GM19240 (cell line): ENCODE measurements around the gene TP53.
"Not testable (repeated sequence)": the region's sequence is repeated elsewhere in the genome, so short reads cannot be mapped to it uniquely, and the experiment has no call there.

Experiments
- DNase-seq: peaks from one replicate; pipeline ENCODE4 v3.0.0; 2011; ENCODE audit warnings: low spot score; ENCODE audit not compliant: insufficient read length

TP53 gene

GRCh38 chr17:7676533-7676932 is 10.8 kb downstream of the TP53 start:
- no peak for DNase-seq

GRCh38 chr17:7674934-7675333 is 12.4 kb downstream of the TP53 start:
- DNase-seq: no peak

- no peak for DNase-seq
Observed at GRCh38 chr17:7673239-7673638, 14.1 kb downstream of the TP53 start.

- DNase-seq: no peak
Observed at GRCh38 chr17:7668482-7668881, 18.8 kb downstream of the TP53 start.

DNA sequence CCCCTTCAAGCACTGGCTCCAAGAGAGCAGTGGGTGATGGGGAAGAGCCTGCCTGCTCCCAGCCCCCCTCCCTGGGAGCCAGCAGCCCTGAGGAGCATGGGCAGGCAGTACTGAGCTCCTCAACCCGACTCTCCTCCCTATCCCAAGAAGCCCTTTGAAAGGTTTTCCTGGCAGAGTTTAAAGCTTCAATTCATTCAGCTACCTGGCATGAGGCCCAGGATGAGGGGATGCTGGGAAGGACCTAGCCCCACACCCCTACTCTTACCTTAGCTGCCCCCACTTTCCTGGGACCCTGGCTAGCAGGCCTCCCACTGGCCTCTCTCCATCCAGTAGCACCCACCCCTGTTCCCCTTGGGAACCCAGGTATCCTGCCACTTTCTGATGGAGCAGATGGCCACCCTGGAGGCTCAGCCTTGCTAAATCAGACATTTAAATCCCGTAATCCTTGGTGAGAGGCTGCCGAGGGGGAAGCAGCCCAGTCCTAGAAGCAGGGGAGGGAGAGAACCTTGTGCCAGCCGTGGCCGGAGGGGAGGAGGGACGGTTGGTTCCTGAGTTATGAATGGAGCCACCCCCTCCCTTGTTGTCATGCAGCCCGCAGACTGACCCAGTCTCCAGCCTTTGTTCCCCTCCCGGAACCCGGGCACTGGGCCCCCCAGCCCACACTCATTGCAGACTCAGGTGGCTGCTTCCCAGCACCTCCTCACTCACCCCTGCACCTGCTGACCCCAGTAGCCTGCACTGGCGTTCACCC is 19.5 kb downstream of the TP53 start:
- no peak for DNase-seq

DNA sequence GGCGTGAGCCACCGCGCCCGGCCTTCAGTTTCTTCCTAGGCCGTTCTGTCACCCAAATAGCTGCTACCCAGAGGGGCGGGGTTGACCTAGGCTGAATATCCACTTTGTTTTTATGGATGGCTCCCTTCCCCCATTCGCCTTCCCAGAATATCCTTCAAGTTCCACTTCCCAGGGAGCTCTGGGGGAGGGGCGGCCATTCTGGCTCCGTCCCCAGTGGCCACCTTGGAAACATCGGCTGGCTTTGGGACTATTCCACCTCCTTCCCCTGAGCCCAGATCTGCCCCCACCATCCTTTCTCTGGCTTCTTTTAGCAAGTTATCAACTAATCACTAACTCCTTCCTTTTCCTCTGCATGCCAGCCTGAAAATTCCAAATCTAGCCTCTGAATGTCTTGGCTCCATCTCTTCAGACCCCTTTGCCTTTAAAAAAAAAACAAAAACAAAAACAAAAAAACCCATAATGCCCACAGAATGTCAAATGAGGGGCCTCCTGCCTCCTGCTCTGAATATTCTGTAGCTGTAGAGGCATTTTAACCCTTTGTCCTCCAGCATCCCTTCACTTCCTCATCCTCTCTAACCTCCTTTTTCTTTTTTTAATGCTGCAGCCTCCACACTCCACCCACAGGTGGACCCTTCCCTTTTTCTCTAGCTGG is 30.2 kb downstream of the TP53 start:
- no peak for DNase-seq

GRCh38 chr17:7655541-7655840 is 31.8 kb downstream of the TP53 start:
- DNase-seq: no peak

- no peak for DNase-seq
Observed at GRCh38 chr17:7654832-7655540, 32.3 kb downstream of the TP53 start.

DNA sequence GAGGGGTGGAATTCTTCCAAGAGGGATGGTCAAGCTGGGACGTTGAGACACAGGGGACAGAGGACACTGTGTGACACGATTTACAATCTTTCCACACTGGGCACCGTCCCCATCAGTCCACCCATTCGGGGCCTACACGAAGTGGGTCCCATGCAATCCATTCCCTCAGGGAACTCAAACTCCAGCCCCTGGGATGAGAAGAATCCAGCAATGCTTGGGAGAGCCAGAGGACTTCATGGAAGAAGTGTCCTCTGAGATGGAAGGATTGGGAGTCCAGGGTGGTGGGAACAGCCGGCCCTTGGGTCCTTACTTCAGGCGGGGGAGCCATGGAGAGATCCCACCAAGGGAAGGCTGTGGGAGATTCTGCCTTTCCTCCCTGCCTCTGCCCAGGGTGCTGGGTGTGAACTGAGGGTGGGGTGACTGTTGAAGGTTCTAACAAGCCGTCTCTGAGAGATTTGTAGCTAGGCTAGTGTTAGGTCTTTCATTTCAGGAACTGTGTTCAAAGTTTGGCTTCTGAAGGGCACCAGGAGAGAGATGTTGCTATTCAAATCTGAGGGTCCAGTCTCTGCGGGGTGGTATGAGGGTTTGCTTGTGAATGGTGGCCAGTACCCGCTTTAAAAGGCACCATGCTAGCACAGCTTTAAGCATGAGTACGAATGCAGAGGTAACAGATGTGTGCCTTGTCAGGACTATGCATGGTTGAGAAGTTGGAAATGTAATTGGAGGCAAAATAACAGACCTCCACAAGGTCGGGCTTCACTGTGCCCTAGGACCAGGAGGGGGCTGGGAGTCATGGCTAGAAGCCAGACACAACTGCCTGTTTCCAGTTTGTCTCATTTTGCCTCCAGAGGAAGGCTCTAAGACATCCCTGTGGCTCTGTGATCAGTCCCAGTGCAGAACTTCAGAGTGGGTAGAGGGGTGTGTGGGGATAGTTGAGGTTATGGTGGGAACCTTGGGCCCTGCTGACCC is 34.6 kb downstream of the TP53 start:
- DNase-seq: no peak

GRCh38 chr17:7651665-7652387 is 35.5 kb downstream of the TP53 start:
- DNase-seq: no peak

DNA sequence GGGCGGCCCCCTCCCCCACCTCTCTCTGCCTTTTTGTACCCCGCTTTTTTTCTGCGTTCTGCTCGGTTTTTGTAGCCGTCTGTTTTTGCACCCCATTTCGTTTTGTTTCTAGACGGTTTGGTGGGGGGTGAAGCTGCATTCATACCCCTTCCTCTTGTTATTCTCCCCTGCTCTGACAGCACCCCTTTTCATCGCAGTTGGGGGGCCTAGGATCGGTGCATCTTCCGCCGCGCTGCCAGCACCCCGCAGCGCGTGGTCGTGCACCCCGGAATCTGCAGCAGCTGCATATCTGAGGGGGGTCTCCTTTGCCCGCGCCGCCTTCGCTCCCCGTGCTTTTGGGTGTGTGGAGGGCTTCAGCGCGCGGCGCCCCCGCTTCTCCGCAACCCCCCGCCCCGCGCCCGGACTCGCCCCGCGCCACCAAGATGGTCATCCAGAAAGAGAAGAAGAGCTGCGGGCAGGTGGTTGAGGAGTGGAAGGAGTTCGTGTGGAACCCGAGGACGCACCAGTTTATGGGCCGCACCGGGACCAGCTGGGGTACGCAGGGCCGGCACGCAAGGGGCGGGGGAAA is 36.1 kb downstream of the TP53 start:
- DNase-seq: no peak

DNA sequence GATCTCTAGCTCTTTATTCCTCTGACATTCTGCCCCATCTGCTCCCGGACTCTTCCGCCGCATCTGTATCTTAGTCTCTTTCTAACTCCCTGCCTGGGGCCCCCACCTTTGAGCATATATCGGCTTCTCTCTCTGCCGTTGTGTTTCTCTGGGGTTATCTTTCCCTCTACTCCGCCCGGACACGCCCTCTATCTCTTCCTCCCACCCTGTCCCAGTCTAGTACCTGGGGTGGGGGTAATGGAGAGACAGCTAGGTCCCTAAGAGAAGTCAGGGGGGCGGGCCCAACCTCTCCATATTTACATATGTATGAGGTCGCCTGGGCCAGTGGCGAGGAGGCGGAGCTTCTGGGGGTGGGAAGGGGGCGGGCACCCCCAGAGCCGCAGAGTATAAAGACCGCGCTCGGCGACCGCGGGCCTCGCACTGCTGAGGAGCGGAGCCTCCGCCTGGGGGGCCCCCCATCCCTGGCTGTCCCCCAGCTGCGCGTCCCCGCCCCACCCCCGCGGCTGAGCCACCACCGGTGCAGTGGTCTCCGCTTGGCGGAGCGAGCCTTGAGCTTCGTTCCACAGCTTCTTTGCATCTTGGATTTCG is 36.7 kb downstream of the TP53 start, which contains the start of gene ATP1B2:
TSS of gene ATP1B2 (plus strand) at position 418 of the 588 bp plus-strand sequence. CDS start 593 bp downstream, outside the sequence.
- peak; percentile 41 for DNase-seq

DNA sequence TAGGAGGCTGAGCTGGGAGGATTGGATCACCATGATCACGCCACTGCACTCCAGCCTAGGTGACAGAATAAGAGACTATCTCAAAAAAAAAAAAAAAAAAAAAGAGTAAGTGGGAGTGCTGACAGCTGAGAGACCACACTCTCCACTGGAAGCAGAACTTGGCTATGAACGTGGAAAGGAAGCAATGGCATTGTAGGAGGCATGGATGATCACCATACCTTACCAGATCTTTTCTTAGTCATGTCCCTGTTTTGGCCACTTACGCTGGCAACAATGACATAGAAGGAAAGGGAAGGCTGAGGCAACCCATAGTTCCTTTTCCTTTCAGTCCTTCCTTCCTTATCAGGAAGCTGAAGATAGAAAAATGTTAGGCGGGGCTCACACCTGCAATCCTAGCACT is 40.3 kb downstream of the TP53 start:
- DNase-seq: no peak

DNA sequence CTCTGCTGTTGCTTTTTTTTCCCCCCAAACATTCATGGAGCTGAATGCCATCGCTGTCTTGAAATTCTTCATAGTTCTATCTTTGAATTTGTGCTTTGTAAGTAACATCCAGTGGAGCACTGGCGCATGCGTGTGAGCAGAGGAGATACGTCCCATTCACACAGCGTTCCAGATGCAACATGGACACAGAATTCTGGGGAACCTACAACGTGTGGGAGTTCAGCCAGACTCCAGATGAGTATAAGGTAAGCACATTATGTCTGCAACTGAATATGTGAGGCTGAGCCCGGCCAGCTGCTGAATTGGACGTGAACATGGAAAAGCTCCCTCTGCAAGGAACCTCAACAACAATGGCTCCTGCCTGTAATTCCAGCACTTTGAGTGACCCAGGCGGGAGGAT is 40.8 kb downstream of the TP53 start:
- no peak for DNase-seq

DNA sequence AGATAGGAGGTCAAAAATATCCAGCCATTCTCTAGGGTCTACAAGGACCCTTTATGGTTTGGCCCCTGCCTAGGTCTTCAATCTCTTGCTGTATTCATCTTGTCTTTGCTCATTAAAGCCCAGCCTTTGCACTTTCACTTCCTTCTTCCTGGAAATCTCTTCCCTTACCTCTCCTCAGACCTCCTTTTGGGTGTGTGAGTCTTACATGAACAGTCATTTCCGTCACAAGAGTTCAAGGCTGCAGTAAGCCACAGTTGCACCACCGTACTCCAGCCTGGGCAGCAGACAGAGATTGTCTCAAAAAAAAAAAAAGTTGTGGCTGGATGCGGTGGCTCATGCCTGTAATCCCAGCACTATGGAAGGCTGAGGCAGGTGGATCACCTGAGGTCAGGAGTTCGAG is 42.5 kb downstream of the TP53 start:
- DNase-seq: no peak

DNA sequence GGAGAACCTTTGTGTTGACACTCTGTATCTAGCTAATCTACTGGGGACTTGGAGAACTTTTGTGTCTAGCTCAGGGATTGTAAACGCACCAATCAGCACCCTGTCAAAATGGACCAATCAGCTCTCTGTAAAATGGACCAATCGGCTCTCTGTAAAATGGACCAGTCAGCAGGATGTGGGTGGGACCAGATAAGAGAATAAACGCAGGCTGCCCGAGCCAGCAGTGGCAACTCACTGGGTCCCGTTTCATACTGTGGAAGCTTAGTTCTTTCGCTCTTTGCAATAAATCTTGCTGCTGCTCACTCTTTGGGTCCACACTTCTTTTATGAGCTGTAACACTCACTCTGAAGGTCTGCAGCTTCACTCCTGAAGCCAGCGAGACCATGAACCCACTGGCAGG is 45.7 kb downstream of the TP53 start:
- DNase-seq: not testable (repeated sequence)

GRCh38 chr17:7640783-7641182 is 46.5 kb downstream of the TP53 start:
- no peak for DNase-seq

GRCh38 chr17:7636163-7636562 is 51.1 kb downstream of the TP53 start:
- DNase-seq: no peak

DNA sequence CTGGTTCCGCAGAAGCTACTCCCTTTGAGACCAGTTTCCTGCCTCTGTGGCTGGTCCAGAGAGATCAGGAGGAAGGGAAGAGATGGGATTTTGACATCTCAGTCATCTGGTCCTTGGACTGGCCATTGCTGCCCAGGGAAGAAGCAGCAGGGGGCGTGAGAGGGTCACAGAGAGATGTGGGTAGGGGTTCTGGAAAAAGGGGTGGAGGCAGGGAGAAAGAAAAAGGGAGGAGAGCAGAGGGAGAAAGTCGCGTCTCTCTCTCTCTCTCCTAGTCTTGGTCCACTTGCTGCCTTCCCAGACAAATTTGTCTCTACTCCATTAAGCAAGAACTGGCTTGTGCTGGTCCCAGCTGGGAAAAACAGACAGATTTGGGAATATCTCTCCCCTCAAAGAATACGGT is 52.9 kb downstream of the TP53 start:
- no peak for DNase-seq

DNA sequence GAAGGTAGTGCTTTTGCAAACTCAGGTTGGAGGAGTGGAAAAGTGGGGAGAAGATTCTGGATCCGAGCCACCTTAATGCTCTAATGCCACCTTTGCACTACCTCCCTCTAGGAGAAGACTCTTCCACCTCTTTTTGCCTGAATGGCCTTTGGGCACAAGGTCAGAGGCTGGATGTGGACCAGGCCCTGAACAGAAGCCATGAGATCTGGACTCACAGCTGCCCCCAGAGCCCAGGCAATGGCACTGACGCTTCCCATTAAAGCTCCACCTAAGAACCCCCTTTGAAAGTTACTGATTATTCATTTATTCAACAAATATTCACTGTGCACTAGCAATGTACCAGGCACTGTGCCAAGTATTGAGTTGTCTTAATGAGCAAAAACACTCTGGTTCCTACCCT is 54.2 kb downstream of the TP53 start:
- DNase-seq: no peak
